GM12872 (cell line): ENCODE results near the gene YJU2.

ENCODE experiments used
- CTCF ChIP-seq: IDR thresholded peaks from 3 replicates; pipeline ENCODE4 v1.5.1; 2011; ENCODE audit warnings: low read depth, mild to moderate bottlenecking, low read length, moderate library complexity; ENCODE audit not compliant: insufficient read depth

Gene YJU2

GRCh38 chr19:4257025-4257424 lies 10.1 kb downstream of the YJU2 start:
- no peak for TF ChIP-seq CTCF

GRCh38 chr19:4258181-4258580 lies 11.3 kb downstream of the YJU2 start:
- no peak for TF ChIP-seq CTCF

GRCh38 chr19:4260613-4261191 lies 13.8 kb downstream of the YJU2 start:
- TF ChIP-seq CTCF: no peak

GRCh38 chr19:4264812-4265211 lies 17.9 kb downstream of the YJU2 start:
- TF ChIP-seq CTCF: no peak

GRCh38 chr19:4266253-4267000 lies 19.5 kb downstream of the YJU2 start:
- no peak for TF ChIP-seq CTCF

- TF ChIP-seq CTCF: peak; percentile 80
Measured at GRCh38 chr19:4267101-4267900, 20.4 kb downstream of the YJU2 start.
